ENCODE results near the gene CUX1. TPM values are rescaled to one million over a fixed set of nuclear protein-coding genes. Genes with fewer than 3 reads are reported as not detected.
"Not testable (repeated sequence)": the region's sequence is repeated elsewhere in the genome, so short reads cannot be mapped to it uniquely, and the experiment has no call there.

The CUX1 gene
- total RNA-seq, 4 donors from 2014 or later = 40.8 to 62.1 (median 43.8) TPM

DNA sequence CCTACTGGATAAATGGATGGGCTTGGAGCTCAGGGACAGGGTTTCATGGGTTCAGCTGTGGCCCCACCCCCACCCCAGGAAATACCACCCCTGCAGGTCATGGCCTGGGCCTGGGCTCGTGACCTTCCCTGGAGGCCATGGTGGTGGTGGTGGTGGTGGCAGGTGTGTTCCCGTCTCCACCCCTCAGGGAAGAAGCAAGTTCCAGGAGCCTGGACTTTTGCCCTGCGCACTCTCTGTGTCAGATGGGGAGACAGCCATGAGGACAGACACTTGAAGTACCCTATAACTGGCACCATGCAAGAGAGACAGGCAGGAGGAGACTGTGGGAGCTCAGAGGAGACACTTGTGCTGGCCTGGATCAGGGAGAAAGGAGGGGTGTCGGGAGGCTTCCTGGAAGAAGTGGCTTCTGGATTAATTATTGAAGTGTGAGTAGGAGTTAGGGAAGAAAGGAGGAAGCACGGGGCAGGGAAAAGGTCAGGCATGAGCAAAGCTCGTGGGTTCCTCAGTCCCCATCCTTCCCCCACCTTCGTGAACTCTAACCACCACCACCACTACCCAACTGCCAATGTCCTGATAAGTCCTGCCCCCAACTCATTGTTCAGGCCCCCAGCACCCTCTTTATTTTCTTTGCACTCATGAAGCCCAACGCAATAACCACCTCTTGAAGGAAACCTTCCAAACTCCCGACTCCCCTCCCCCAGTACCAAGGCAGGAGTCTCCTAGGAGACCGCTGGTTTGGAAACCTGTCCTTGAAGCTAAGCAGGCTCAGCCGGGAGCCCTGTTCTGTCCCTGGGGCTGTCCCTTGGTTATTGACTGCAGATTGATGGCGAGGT, 478.1 kb downstream of the CUX1 start:
- TF ChIP-seq POLR2A (IDR thresholded peaks at IDR 0.05) (no peak), CTCF (IDR thresholded peaks at IDR 0.05) (no peak)
- H3K4me3 ChIP-seq (ENCODE audit: low read depth, poor library complexity, severe bottlenecking) = no peak overlapping the region
- intact Hi-C loops (cut with DNase I; ENCODE audit: low total_unique reads) = no loop called here
- DNase-seq (ENCODE audit: low spot score in 2 of 2) = no peak
- WGBS, 2 donors = 79 to 83% methylated on average over 12 of the region's 12 CpGs

DNA sequence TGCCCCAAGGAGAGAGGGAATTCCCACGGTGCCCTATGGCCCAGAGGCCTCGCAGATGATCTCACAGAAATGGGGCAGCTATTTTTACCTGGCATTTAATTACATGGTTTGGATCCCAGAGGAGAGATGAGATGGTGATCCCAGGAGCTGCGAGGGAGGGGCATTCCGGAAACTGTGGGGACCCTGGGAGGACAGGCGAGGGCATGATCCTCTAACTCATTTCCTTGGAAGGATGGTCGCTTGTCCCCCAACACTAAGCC, 478.7 kb downstream of the CUX1 start:
- 68 to 77% methylated on average over 6 of the region's 6 CpGs for WGBS, 2 donors

GRCh38 chr7:102296514-102296913, 479.1 kb downstream of the CUX1 start:
- WGBS, 2 donors = 91% methylated on average over 7 of the region's 7 CpGs
- no peak for DNase-seq (ENCODE audit: low spot score in 2 of 2)
- intact Hi-C loops (cut with DNase I; ENCODE audit: low total_unique reads) = no loop called here
- no peak overlapping the region for H3K4me3 ChIP-seq (ENCODE audit: low read depth, poor library complexity, severe bottlenecking)
- TF ChIP-seq POLR2A (IDR thresholded peaks at IDR 0.05) (no peak), CTCF (IDR thresholded peaks at IDR 0.05) (no peak)

More for the DNA sequence above, 478.7 kb downstream of the CUX1 start:
- no peak for DNase-seq (ENCODE audit: low spot score in 2 of 2)
- no peak for TF ChIP-seq CTCF (IDR thresholded peaks at IDR 0.05)
- TF ChIP-seq POLR2A (IDR thresholded peaks at IDR 0.05) = no peak
- no peak overlapping the region for H3K4me3 ChIP-seq (ENCODE audit: low read depth, poor library complexity, severe bottlenecking)
- intact Hi-C loops (cut with DNase I; ENCODE audit: low total_unique reads) = no loop called here

DNA sequence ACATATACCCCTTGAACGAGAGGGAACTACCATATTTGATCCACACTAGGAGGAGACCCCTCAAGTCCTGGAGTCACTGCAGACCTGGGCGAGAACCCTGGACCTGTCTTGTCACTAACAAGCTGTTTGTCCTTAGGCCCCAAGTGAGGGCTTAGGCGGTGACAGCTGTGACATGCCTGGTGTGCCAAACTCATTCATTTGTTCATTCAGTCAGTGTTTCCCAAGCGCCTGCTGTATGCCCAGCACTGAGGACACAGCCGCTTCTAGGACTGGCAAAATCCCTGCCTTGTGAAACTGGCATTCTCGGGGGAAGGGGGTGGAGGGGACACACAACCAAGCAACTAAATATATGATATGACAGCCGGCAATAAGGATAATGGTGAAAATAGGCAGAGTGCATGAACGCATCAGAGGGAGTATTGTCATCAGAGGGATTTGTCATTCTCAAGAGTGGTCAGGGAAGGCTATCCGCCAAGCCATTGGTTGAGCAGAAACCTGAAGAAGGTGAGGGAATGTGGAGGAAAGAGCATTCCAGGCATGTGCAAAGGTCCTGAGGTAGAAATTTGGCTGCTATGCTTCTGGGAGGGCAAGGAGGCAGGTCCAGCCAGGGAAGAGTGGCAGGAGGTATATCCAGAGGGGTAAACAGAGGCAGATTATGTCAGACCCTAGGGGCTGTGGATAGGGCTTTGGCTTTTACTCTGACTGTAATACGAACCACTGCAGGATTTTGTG, 480.2 kb downstream of the CUX1 start:
- TF ChIP-seq CTCF (IDR thresholded peaks at IDR 0.05) = no peak
- no peak for TF ChIP-seq POLR2A (IDR thresholded peaks at IDR 0.05)
- H3K4me3 ChIP-seq (ENCODE audit: low read depth, poor library complexity, severe bottlenecking) = no peak overlapping the region
- 92 to 97% methylated on average over 10 of the region's 10 CpGs for WGBS, 2 donors
- intact Hi-C loops (cut with DNase I; ENCODE audit: low total_unique reads) = no loop called here
- DNase-seq (ENCODE audit: low spot score in 2 of 2) = no peak

GRCh38 chr7:102300643-102301221, 483.3 kb downstream of the CUX1 start:
- no peak overlapping the region for H3K4me3 ChIP-seq (ENCODE audit: low read depth, poor library complexity, severe bottlenecking)
- TF ChIP-seq CTCF (IDR thresholded peaks at IDR 0.05) (no peak), POLR2A (IDR thresholded peaks at IDR 0.05) (no peak)

GRCh38 chr7:102301367-102301766, 483.9 kb downstream of the CUX1 start:
- intact Hi-C loops (cut with DNase I; ENCODE audit: low total_unique reads); DNase-seq (ENCODE audit: low spot score in 2 of 2); H3K4me3 ChIP-seq (ENCODE audit: low read depth, poor library complexity, severe bottlenecking): not testable (repeated sequence)
- 87 to 97% methylated on average over 14 of the region's 14 CpGs for WGBS, 2 donors

More at GRCh38 chr7:102300643-102301221, 483.3 kb downstream of the CUX1 start:
- WGBS, 2 donors = 55 to 65% methylated on average over 28 to 63 of the region's 84 CpGs
- DNase-seq (ENCODE audit: low spot score in 2 of 2) = no peak
- intact Hi-C loops (cut with DNase I; ENCODE audit: low total_unique reads) = no loop called here

Measured in lower leg skin (tissue), 4 donors.